Measurements from ENCODE around the gene BTBD7. TPM values are rescaled to one million over a fixed set of nuclear protein-coding genes. Genes with fewer than 3 reads are reported as not detected.
A peak's percentile ranks its signal among the peaks of the same experiment; 100 is the strongest.

The BTBD7 gene
- total and polyA plus RNA-seq, 5 donors = 8.5 to 32.2 (median 28.2) TPM

- WGBS = 97% methylated on average over 5 of the region's 5 CpGs
- H3K27ac ChIP-seq (ENCODE audit: low read length) = no peak overlapping the region
- no peak overlapping the region for H3K4me3 ChIP-seq (ENCODE audit: low read length)
- intact Hi-C loops (cut with DNase I) = no loop called here
- no peaks in the 10 kb centered on the region for H3K27me3 ChIP-seq (ENCODE audit: control insufficient read depth, insufficient read depth)
- ATAC-seq = no peak
- peaks cover 5% of the 10 kb centered on the region for H3K4me1 ChIP-seq (ENCODE audit: control insufficient read depth, insufficient read depth, low read length)
- no peak for DNase-seq
- no peaks in the 10 kb centered on the region for H3K9me3 ChIP-seq (ENCODE audit: control insufficient read depth, low read length)
Measured at GRCh38 chr14:93326196-93326595, 6.6 kb downstream of the BTBD7 start.

- ATAC-seq (no peak), DNase-seq (no peak)
- Histone ChIP-seq H3K27me3 (ENCODE audit: control insufficient read depth, insufficient read depth) (no peaks in the 10 kb centered on the region), H3K4me3 (ENCODE audit: low read length) (no peak overlapping the region), H3K27ac (ENCODE audit: low read length) (no peak overlapping the region), H3K4me1 (ENCODE audit: control insufficient read depth, insufficient read depth, low read length) (peaks cover 7% of the 10 kb centered on the region), H3K9me3 (ENCODE audit: control insufficient read depth, low read length) (no peaks in the 10 kb centered on the region)
- WGBS = 92% methylated on average over 4 of the region's 4 CpGs
- intact Hi-C loops (cut with DNase I) = no loop called here
Measured at GRCh38 chr14:93323600-93324174, 9.1 kb downstream of the BTBD7 start.

DNA sequence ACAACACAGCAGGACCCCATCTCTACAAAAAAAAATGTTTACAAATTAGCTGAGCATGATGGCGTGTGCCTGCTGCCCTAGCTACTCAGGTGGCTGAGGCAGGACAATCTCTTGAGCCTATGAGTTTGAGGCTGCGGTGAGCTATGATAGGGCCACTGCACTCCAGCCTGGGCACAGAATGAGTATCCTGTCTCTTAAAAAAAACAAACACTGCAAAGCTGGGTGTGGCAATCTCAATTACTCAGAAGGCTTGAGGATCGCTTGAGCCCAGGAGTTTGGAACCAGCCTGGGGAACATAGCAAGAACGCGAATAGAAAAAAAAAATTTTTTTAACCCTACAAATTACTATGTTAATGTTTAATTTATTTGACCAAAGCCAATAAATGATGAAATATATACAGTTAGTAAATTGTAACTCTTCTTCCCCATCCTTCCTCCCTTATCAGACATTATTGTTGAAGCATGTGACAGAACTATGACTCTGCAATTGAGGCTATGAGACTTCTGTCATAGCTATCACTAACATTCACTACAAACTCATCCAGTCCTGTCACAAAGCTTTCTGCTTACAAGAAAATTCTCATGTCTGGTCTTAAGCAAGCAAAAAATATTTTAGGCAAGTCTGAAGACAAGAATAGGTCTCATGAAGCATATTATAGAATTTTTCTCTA lies 9.8 kb downstream of the BTBD7 start:
- 95% methylated on average over 5 of the region's 5 CpGs for WGBS
- Histone ChIP-seq H3K27me3 (ENCODE audit: control insufficient read depth, insufficient read depth) (no peaks in the 10 kb centered on the region), H3K4me1 (ENCODE audit: control insufficient read depth, insufficient read depth, low read length) (peaks cover 7% of the 10 kb centered on the region), H3K4me3 (ENCODE audit: low read length) (no peak overlapping the region), H3K27ac (ENCODE audit: low read length) (no peak overlapping the region), H3K9me3 (ENCODE audit: control insufficient read depth, low read length) (no peaks in the 10 kb centered on the region)
- ATAC-seq (no peak), DNase-seq (no peak)
- intact Hi-C loops (cut with DNase I) = no loop called here

- no peaks in the 10 kb centered on the region for H3K27me3 ChIP-seq (ENCODE audit: control insufficient read depth, insufficient read depth)
- no peaks in the 10 kb centered on the region for H3K9me3 ChIP-seq (ENCODE audit: control insufficient read depth, low read length)
- ATAC-seq (no peak), DNase-seq (no peak)
- H3K27ac ChIP-seq (ENCODE audit: low read length) = no peak overlapping the region
- intact Hi-C loops (cut with DNase I) = no loop called here
- H3K4me1 ChIP-seq (ENCODE audit: control insufficient read depth, insufficient read depth, low read length) = peaks cover 10% of the 10 kb centered on the region
- no peak overlapping the region for H3K4me3 ChIP-seq (ENCODE audit: low read length)
Measured at GRCh38 chr14:93320489-93320888, 12.3 kb downstream of the BTBD7 start.

DNA sequence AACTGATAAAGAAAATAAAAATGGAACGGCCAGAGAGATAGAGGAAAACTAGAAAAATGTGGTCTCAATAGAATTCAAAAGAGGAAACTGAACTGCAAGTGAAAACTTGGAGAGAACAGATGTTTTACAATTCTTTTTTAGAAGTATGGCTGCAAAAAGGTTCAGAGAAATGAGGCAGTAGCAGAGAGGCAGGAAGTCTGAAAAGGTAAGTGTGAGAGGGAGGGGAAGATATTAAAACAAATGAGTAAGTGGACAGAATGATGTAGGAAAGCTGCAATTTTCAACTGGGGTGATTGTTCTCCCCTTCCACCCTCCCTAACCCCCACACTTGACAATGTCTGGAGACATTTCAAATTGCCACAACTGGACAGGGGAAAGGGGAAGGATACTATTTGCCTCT lies 12.9 kb downstream of the BTBD7 start:
- DNase-seq (no peak), ATAC-seq (no peak)
- peaks cover 10% of the 10 kb centered on the region for H3K4me1 ChIP-seq (ENCODE audit: control insufficient read depth, insufficient read depth, low read length)
- H3K27me3 ChIP-seq (ENCODE audit: control insufficient read depth, insufficient read depth) = no peaks in the 10 kb centered on the region
- no peak overlapping the region for H3K4me3 ChIP-seq (ENCODE audit: low read length)
- no peak overlapping the region for H3K27ac ChIP-seq (ENCODE audit: low read length)
- intact Hi-C loops (cut with DNase I) = no loop called here
- H3K9me3 ChIP-seq (ENCODE audit: control insufficient read depth, low read length) = no peaks in the 10 kb centered on the region
- 44% methylated on average over 1 of the region's 1 CpG for WGBS

- H3K4me3 ChIP-seq (ENCODE audit: low read length) = no peak overlapping the region
- H3K4me1 ChIP-seq (ENCODE audit: control insufficient read depth, insufficient read depth, low read length) = peaks cover 10% of the 10 kb centered on the region
- intact Hi-C loops (cut with DNase I) = no loop called here
- ATAC-seq (no peak), DNase-seq (no peak)
- H3K9me3 ChIP-seq (ENCODE audit: control insufficient read depth, low read length) = no peaks in the 10 kb centered on the region
- 87% methylated on average over 2 of the region's 2 CpGs for WGBS
- H3K27me3 ChIP-seq (ENCODE audit: control insufficient read depth, insufficient read depth) = no peaks in the 10 kb centered on the region
- no peak overlapping the region for H3K27ac ChIP-seq (ENCODE audit: low read length)
Measured at GRCh38 chr14:93319494-93319893, 13.3 kb downstream of the BTBD7 start.

GRCh38 chr14:93318927-93319326 lies 13.9 kb downstream of the BTBD7 start:
- Histone ChIP-seq H3K27me3 (ENCODE audit: control insufficient read depth, insufficient read depth) (no peaks in the 10 kb centered on the region), H3K27ac (ENCODE audit: low read length) (no peak overlapping the region), H3K4me1 (ENCODE audit: control insufficient read depth, insufficient read depth, low read length) (peaks cover 10% of the 10 kb centered on the region), H3K9me3 (ENCODE audit: control insufficient read depth, low read length) (no peaks in the 10 kb centered on the region), H3K4me3 (ENCODE audit: low read length) (no peak overlapping the region)
- DNase-seq = no peak
- 76% methylated on average over 5 of the region's 5 CpGs for WGBS
- no peak for ATAC-seq
- intact Hi-C loops (cut with DNase I) = no loop called here

DNA sequence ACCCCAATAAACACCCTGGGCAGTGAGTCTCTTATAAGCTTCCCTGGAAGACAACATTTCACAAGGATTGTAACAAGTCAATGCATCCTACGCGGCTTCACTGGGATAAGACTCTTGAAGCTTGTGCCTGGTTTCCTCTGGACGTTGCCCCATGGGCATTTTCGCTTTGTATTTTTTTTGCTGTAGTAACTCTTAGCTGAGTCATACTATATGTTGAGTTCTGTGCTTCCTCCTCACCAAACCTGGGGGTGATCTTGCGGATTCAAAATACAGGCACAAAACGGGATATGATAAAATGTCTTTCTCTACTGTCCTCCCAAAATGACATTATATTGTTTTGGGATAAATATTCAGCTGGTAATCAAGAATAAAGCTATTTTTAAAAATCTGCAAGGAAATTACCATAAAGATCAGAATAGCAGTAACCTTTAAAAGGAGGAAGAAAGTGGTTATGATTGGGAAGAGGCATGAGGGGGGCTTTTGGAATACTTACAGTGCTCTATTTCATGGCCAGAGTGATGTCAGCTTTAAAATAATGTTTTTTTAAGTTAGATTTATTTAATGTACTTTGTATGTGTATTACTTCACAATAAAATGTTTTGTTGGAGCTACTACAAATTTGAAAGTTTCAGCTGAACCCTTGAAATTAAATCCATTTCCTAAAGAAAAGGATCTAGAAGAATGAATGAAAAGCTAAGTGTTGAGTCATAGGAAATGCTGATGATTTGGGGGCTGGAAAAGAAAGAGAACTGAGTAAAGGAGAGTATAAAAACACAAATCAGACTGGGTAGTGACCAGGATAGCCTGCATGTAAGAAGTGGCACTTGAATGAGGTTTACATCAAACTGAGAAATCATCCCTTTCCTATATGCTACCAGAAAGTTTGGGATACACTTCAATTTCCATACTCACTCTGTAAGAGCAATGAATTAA lies 14.7 kb downstream of the BTBD7 start:
- Histone ChIP-seq H3K27ac (ENCODE audit: low read length) (no peak overlapping the region), H3K9me3 (ENCODE audit: control insufficient read depth, low read length) (no peaks in the 10 kb centered on the region), H3K4me1 (ENCODE audit: control insufficient read depth, insufficient read depth, low read length) (peaks cover 11% of the 10 kb centered on the region), H3K4me3 (ENCODE audit: low read length) (no peak overlapping the region), H3K27me3 (ENCODE audit: control insufficient read depth, insufficient read depth) (no peaks in the 10 kb centered on the region)
- ATAC-seq (no peak), DNase-seq (no peak)
- WGBS = 44% methylated on average over 6 of the region's 6 CpGs
- intact Hi-C loops (cut with DNase I) = no loop called here

DNA sequence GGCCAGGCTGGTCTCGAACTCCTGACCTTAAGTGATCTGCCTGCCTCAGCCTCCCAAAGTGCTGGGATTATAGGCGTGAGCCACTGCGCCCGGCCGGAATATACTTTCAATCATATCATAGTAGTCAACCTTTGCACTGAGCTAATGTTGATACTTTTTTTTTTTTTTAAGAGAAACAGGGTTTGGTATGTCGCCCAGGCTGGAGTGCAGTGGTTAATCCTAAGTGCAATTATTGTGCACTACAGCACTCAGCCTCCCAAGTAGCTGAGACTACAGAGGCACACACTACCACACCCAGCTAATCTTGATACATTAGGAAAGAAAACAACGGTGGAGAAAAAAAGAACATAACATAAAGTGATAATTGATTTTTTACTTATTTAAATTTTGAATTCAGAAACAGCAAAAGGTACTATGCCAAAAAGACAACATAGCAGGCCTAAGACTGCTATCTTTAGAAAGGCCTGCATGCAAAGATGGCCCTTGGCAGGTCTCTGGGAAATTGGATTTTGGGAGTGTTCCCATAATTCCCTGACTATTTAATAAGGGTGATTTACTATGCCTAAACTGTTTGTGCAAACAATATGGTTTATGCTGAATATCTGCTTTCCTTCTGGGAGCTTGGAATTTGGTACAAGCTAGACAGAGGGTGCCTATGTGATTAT lies 15.5 kb downstream of the BTBD7 start:
- ATAC-seq = peak in 1 of 2 donors; percentile 40
- H3K27ac ChIP-seq (ENCODE audit: low read length) = no peak overlapping the region
- WGBS = 87% methylated on average over 7 of the region's 7 CpGs
- DNase-seq = no peak
- H3K4me3 ChIP-seq (ENCODE audit: low read length) = no peak overlapping the region
- no peaks in the 10 kb centered on the region for H3K9me3 ChIP-seq (ENCODE audit: control insufficient read depth, low read length)
- no peaks in the 10 kb centered on the region for H3K27me3 ChIP-seq (ENCODE audit: control insufficient read depth, insufficient read depth)
- intact Hi-C loops (cut with DNase I) = no loop called here
- peaks cover 11% of the 10 kb centered on the region for H3K4me1 ChIP-seq (ENCODE audit: control insufficient read depth, insufficient read depth, low read length)

DNA sequence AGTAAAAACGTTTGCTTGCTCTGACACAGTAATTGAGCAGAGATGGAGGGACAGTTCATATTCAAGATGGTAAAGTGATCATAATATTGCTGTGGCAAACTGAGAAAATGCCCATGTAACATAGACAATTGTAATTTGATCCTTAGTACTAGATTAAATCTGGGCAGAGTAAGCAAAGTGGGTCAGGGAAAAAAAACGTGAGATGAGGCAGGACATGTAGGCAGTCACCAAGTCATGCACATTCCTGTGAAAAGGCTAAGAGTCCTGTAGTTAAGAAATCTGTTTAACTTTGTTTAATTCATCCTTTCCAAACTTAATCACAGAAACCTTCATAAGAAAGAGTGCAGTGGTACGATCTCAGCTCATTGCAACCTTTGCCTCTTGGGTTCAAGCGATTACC lies 16.1 kb downstream of the BTBD7 start:
- no peaks in the 10 kb centered on the region for H3K27me3 ChIP-seq (ENCODE audit: control insufficient read depth, insufficient read depth)

GRCh38 chr14:93315575-93315974 lies 17.3 kb downstream of the BTBD7 start:
- H3K27ac ChIP-seq (ENCODE audit: low read length) = no peak overlapping the region
- ATAC-seq = no peak
- peaks cover 11% of the 10 kb centered on the region for H3K4me1 ChIP-seq (ENCODE audit: control insufficient read depth, insufficient read depth, low read length)
- no peaks in the 10 kb centered on the region for H3K27me3 ChIP-seq (ENCODE audit: control insufficient read depth, insufficient read depth)
- H3K9me3 ChIP-seq (ENCODE audit: control insufficient read depth, low read length) = no peaks in the 10 kb centered on the region
- intact Hi-C loops (cut with DNase I) = no loop called here
- H3K4me3 ChIP-seq (ENCODE audit: low read length) = no peak overlapping the region
- DNase-seq = no peak

More for the DNA sequence above, 16.1 kb downstream of the BTBD7 start:
- WGBS = 72% methylated on average over 4 of the region's 4 CpGs
- no peak overlapping the region for H3K27ac ChIP-seq (ENCODE audit: low read length)
- H3K9me3 ChIP-seq (ENCODE audit: control insufficient read depth, low read length) = no peaks in the 10 kb centered on the region
- no peak for DNase-seq
- no peak overlapping the region for H3K4me3 ChIP-seq (ENCODE audit: low read length)
- peaks cover 11% of the 10 kb centered on the region for H3K4me1 ChIP-seq (ENCODE audit: control insufficient read depth, insufficient read depth, low read length)
- ATAC-seq = no peak
- intact Hi-C loops (cut with DNase I) = no loop called here
